Measurements from ENCODE around the gene KMT2C. TPM values are rescaled to one million over a fixed set of nuclear protein-coding genes. Genes with fewer than 3 reads are reported as not detected.

Gene KMT2C
- total and polyA plus RNA-seq, 2 of the 13 experiments (the other 11 are each of a cell fraction or from before 2014, with no cell fraction given), result 7.1 to 14.4 TPM

GRCh38 chr7:152313831-152314604, 121.8 kb downstream of the KMT2C start:
- Histone ChIP-seq H3K9me3 (ENCODE audit: low read length) (no peaks in the 10 kb centered on the region), H3K4me3 (replicated peaks in 1 of 3; ENCODE audit: insufficient read depth in 1 of 3, low read depth in 2 of 3, low read length in 3 of 3) (no peak overlapping the region), H3K79me2 (ENCODE audit: insufficient read depth, low read length) (peaks cover 1% of the 10 kb centered on the region), H3K36me3 (replicated peaks in 1 of 2; ENCODE audit: control insufficient read depth in 1 of 2, insufficient read depth in 2 of 2, low read length in 2 of 2) (peaks cover 1 to 14% of the 10 kb centered on the region in 2 experiments; a peak in 3 of 5 replicates), H2AFZ (ENCODE audit: low read length) (no peak overlapping the region), H3K27ac (ENCODE audit: extremely low read length, insufficient read depth, low read length) (no peak overlapping the region), H3K27me3 (ENCODE audit: control insufficient read depth in 1 of 2, insufficient read depth in 2 of 2, low read length in 2 of 2) (no peaks in the 10 kb centered on the region), H3K9ac (ENCODE audit: insufficient read depth, low read depth, low read length) (no peak overlapping the region), H4K20me1 (ENCODE audit: insufficient read depth, low read length) (no peaks in the 10 kb centered on the region), H3K4me2 (ENCODE audit: low read depth, low read length) (no peak overlapping the region), H3K4me1 (ENCODE audit: insufficient read depth, low read length) (no peaks in the 10 kb centered on the region)
- ATAC-seq (no peak), DNase-seq (ENCODE audit: low spot score) (no peak), FAIRE-seq (no peak)
- in situ Hi-C loops (cut with HindIII; ENCODE audit: extremely low pct_ligation_motif_present, low pct_unique_long_range_greater_than_20kb) (no loop called here), intact Hi-C loops (cut with micrococcal nuclease; ENCODE audit: unreplicated experiment) (no loop called here)
- no TSS peak for BruUV-seq (replicated peaks)
- CTCF ChIA-PET (ENCODE audit: low intra/inter-chr PET ratio, low total read pairs), result no interaction called here
- TF ChIP-seq ATF7 (IDR thresholded peaks at IDR 0.05) (0 out of 2 replicates have a peak, but pooled peaks have one; percentile 10), ATF7 (CRISPR knock-in tag; IDR thresholded peaks at IDR 0.05) (no peak), NR3C1 (CRISPR knock-in tag; IDR thresholded peaks at IDR 0.05) (no peak)
- 93% methylated on average over 1 of the region's 1 CpG for WGBS (ENCODE audit: low lambda C conversion rate)
- POLR2A ChIA-PET, result no interaction called here

- no peak overlapping the region for H3K4me2 ChIP-seq (ENCODE audit: low read depth, low read length)
- H4K20me1 ChIP-seq (ENCODE audit: insufficient read depth, low read length), result no peaks in the 10 kb centered on the region
- in situ Hi-C loops (cut with HindIII; ENCODE audit: extremely low pct_ligation_motif_present, low pct_unique_long_range_greater_than_20kb), result no loop called here
- H3K9me3 ChIP-seq (ENCODE audit: low read length), result no peaks in the 10 kb centered on the region
- no peak overlapping the region for H3K27ac ChIP-seq (ENCODE audit: extremely low read length, insufficient read depth, low read length)
- intact Hi-C loops (cut with micrococcal nuclease; ENCODE audit: unreplicated experiment), result no loop called here
- no peaks in the 10 kb centered on the region for H3K4me1 ChIP-seq (ENCODE audit: insufficient read depth, low read length)
- FAIRE-seq, result no peak
- ATAC-seq, result no peak
- H3K36me3 ChIP-seq (replicated peaks in 1 of 2; ENCODE audit: control insufficient read depth in 1 of 2, insufficient read depth in 2 of 2, low read length in 2 of 2), result peaks cover 1 to 14% of the 10 kb centered on the region in 2 experiments; a peak in 3 of 5 replicates
- BruUV-seq (replicated peaks), result no TSS peak
- no peak for DNase-seq (ENCODE audit: low spot score)
- H3K27me3 ChIP-seq (ENCODE audit: control insufficient read depth in 1 of 2, insufficient read depth in 2 of 2, low read length in 2 of 2), result no peaks in the 10 kb centered on the region
- TF ChIP-seq ATF6 (CRISPR knock-in tag; conservative IDR thresholded peaks at IDR 0.05), result no peak
- peaks cover 1% of the 10 kb centered on the region for H3K79me2 ChIP-seq (ENCODE audit: insufficient read depth, low read length)
- no peak overlapping the region for H2AFZ ChIP-seq (ENCODE audit: low read length)
- POLR2A ChIA-PET, result no interaction called here
- H3K9ac ChIP-seq (ENCODE audit: insufficient read depth, low read depth, low read length), result no peak overlapping the region
- CTCF ChIA-PET (ENCODE audit: low intra/inter-chr PET ratio, low total read pairs), result no interaction called here
- no peak overlapping the region for H3K4me3 ChIP-seq (replicated peaks in 1 of 3; ENCODE audit: insufficient read depth in 1 of 3, low read depth in 2 of 3, low read length in 3 of 3)
These were observed 122.6 kb downstream of the KMT2C start for GRCh38 chr7:152313217-152313616.
